WI38 (cell line): ENCODE data around the gene SCYGR1.

Experiments
- H3K4me3 ChIP-seq: 2 replicates; pipeline ENCODE4 v1.5.1; 2011; ENCODE audit warnings: low read depth, mild to moderate bottlenecking, control low read depth, low read length
- CTCF ChIP-seq: IDR thresholded peaks from 2 replicates; pipeline ENCODE4 v1.5.1; 2012; ENCODE audit warnings: low read depth, mild to moderate bottlenecking, control low read depth, low read length

SCYGR1 gene

GRCh38 chr2:227410191-227410590 lies 22.4 kb upstream of the SCYGR1 start:
- no peak for TF ChIP-seq CTCF
- no peak overlapping the region for H3K4me3 ChIP-seq

GRCh38 chr2:227407591-227408151 lies 19.9 kb upstream of the SCYGR1 start:
- H3K4me3 ChIP-seq = no peak overlapping the region
- TF ChIP-seq CTCF = no peak

DNA sequence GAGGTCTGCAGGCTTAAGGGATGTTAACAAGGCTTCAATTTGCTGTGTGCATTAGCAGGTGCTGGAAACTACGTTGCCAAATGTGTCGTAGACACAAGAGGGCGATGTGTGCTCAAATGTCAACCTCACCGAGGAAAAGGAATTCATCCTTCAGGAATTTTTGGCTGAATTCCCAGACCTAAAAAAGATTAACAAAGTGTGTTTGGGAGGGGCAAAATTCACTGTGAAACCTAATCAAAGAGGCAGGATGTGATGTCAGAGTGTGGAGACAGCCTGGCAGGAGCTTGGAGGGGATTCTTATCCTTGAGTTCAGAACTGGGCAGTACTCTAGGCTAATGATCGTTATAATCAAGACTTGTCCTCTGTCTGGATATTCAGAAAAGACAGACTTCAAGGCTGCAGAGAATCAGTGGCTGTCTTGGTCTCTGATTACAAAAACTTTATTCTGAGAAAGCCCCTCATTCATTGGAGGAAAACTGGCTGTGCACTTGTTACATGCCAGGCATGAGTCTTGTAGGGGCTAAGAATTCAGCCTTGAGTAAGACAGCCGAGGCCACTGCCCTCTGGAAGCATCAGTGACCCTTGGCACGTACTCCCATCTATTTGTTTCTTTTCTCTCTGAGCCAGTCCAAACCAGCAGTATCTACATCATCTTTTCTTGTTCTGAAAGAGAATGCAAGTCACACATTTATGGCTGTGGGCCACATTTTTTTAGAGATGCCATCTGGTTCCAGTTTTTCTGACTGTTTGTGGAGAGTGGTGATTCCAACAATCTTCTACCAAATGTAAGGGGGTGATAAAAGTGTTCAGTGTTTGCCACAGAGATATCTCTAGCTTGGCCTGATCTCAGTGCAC lies 18.7 kb upstream of the SCYGR1 start:
- no peak overlapping the region for H3K4me3 ChIP-seq
- peak; percentile 47 for TF ChIP-seq CTCF

DNA sequence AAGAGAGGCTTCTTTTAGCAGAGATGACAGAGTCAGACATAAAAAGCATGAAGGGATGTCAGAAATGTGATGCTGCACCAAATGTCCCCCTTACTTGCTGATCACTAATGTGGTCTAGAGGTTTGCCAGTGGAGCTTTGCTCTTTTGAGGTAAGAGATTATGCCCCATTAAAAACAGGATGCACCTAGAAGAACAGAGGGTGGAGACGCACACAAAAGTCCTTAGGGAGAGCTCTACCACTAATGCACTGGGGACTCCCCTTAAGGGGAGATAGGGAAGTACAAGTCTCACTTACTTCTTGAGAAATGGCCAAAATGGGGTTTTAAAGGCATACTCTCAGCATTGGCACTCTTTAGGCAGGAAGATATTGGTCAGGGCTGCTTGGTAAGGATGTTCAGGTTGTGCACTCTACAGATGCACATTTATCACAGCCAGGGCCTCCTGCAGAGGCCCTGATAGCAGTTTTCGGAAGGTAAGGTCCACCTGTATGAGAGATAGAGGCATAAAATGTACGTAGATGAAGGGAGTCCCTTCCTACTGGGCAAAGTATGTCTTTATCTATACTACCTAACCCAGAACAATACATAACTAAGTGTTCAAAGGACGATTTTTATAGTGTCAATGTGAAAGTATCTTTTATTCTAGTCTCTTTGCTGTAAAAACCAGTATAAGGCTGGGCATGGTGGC lies 17.0 kb upstream of the SCYGR1 start:
- TF ChIP-seq CTCF = no peak
- no peak overlapping the region for H3K4me3 ChIP-seq

GRCh38 chr2:227402959-227403358 lies 15.2 kb upstream of the SCYGR1 start:
- no peak for TF ChIP-seq CTCF

GRCh38 chr2:227402321-227402720 lies 14.6 kb upstream of the SCYGR1 start:
- TF ChIP-seq CTCF = no peak
- H3K4me3 ChIP-seq = no peak overlapping the region

More at GRCh38 chr2:227402959-227403358, 15.2 kb upstream of the SCYGR1 start:
- no peak overlapping the region for H3K4me3 ChIP-seq

- TF ChIP-seq CTCF = no peak
- no peak overlapping the region for H3K4me3 ChIP-seq
These were observed 13.8 kb upstream of the SCYGR1 start for GRCh38 chr2:227401550-227401949.
